Caco-2 (cell line): ENCODE results near the gene ZBTB7B. TPM values are rescaled to one million over a fixed set of nuclear protein-coding genes. Genes with fewer than 3 reads are reported as not detected.
A peak's percentile ranks its signal among the peaks of the same experiment; 100 is the strongest.

ENCODE experiments used
- BruUV-seq: library from RNA; stranded (reverse); fragments of 400-500 nt; replicated peaks from 2 replicates; lab custom pipeline; 2021; lab: Mats Ljungman, UMichigan
- CTCF ChIA-PET: fragments of 300-600 bp; sonication (Branson Sonifier 250); formaldehyde crosslinking; loops from one replicate; lab custom pipeline; 2022; ENCODE audit warnings: antibody characterized with exemption; lab: Charles Lee
- POLR2A ChIA-PET: fragments of 300-600 bp; sonication (Branson Sonifier 250); formaldehyde crosslinking; loops from one replicate; lab custom pipeline; 2022; ENCODE audit warnings: antibody characterized with exemption; lab: Charles Lee
- DNase-seq, 2 experiments: peaks; one replicate each; pipeline versions ENCODE4 v3.0.0 to v3.0.0-alpha.2; 2020 to 2022
- H3K27me3 ChIP-seq: replicated peaks from 2 replicates; pipeline ENCODE4 v1.6.0; 2011; ENCODE audit warnings: low read length; ENCODE audit not compliant: control insufficient read depth, insufficient read depth
- H3K36me3 ChIP-seq: 2 replicates; pipeline ENCODE4 v1.5.1; 2011; ENCODE audit warnings: low read length; ENCODE audit not compliant: control insufficient read depth, insufficient read depth
- H3K4me1 ChIP-seq: fragments of 250-450 bp; sonication (Bioruptor Pico); 2 replicates; pipeline ENCODE4 v1.5.1; 2020; ENCODE audit warnings: mild to moderate bottlenecking
- H3K4me3 ChIP-seq: 2 replicates; pipeline ENCODE4 v1.5.1; 2011; ENCODE audit warnings: low read depth, mild to moderate bottlenecking, control low read depth, low read length
- H3K9me3 ChIP-seq: fragments of 250-450 bp; sonication (Bioruptor Pico); 2 replicates; pipeline ENCODE4 v1.5.1; 2020; ENCODE audit warnings: mild to moderate bottlenecking, moderate library complexity
- H3K27ac Mint-ChIP-seq: one replicate; pipeline ENCODE4 v1.8.0; 2022; ENCODE audit warnings: mixed read lengths; ENCODE audit not compliant: unreplicated experiment
- H3K27me3 Mint-ChIP-seq: one replicate; pipeline ENCODE4 v1.8.0; 2022; ENCODE audit warnings: mixed read lengths; ENCODE audit not compliant: insufficient read depth, unreplicated experiment
- H3K36me3 Mint-ChIP-seq: one replicate; pipeline ENCODE4 v1.8.0; 2022; ENCODE audit warnings: mild to moderate bottlenecking, mixed read lengths; ENCODE audit not compliant: insufficient read depth, unreplicated experiment
- H3K4me1 Mint-ChIP-seq: one replicate; pipeline ENCODE4 v1.8.0; 2022; ENCODE audit warnings: low read depth, mixed read lengths; ENCODE audit not compliant: unreplicated experiment
- H3K4me3 Mint-ChIP-seq: one replicate; pipeline ENCODE4 v1.8.0; 2022; ENCODE audit warnings: mild to moderate bottlenecking, moderate library complexity, mixed read lengths; ENCODE audit not compliant: unreplicated experiment
- H3K9me3 Mint-ChIP-seq: one replicate; pipeline ENCODE4 v1.8.0; 2022; ENCODE audit warnings: mixed read lengths; ENCODE audit not compliant: unreplicated experiment
- CTCF ChIP-seq, 2 experiments: fragments of 200-600 bp in 1 of 2; IDR thresholded peaks; 1 replicate in 1 of 2; 2 replicates in 1 of 2; pipeline versions ENCODE4 v1.5.1 to v1.8.0; 2011 to 2022; ENCODE audit warnings: antibody characterized with exemption in 1 of 2, control low read depth in 1 of 2, inconsistent platforms in 1 of 2, low read depth in 1 of 2, low read length in 1 of 2, mild to moderate bottlenecking in 1 of 2, moderate library complexity in 1 of 2; ENCODE audit not compliant: insufficient read depth in 1 of 2, severe bottlenecking in 1 of 2, unreplicated experiment in 1 of 2
- intact Hi-C: fragments of 100-400 bp; cut with micrococcal nuclease; formaldehyde crosslinking; loops from one replicate; pipeline ENCODE4 v1.10.0; 2022; ENCODE audit not compliant: unreplicated experiment
- total RNA-seq: library from RNA; stranded (reverse); gene quantifications from 2 replicates; pipeline ENCODE4 v1.2.3, GENCODE V29; 2022

The ZBTB7B gene
- total RNA-seq, 1 experiment from 2014 or later: 46.8 TPM

DNA sequence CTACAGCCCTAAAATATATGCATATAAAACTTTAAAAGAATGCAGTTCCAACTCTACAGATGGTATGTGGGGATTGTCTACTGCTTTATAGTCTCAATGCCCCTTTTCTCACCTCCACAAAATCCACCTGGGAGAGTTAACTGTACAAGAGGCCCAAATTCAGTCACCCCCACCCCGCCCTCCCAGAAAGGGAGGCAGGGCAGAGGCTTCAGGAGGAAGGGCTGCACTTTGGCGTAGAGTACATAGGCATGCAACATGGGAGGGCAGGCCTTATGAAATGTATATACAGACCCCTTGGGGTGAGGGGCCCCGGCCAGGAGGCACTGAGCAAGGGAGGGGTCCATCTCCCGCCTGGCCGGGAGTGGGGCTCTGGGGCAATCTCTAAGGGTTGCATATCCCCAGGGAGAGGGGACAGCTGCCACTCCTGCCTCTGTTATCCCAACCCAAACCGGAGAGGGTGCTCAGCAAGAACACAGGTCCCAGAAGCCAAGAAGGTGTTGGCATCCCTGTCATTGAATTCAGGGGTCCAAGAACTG lies 39.7 kb upstream of the ZBTB7B start:
- H3K27ac Mint-ChIP-seq: peak overlapping the region; percentile 81
- H3K36me3 Mint-ChIP-seq: peaks cover 52% of the 10 kb centered on the region
- ChIA-PET CTCF (no interaction called here), POLR2A (interaction anchor here (2.1 kb wide), 1 partner anchor 11 kb away, joined by 20 read pairs; the partner anchor contains the start of gene CKS1B)
- no peaks in the 10 kb centered on the region for H3K27me3 ChIP-seq
- H3K4me3 ChIP-seq: no peak overlapping the region
- peaks cover 4% of the 10 kb centered on the region for H3K36me3 ChIP-seq
- no TSS peak for BruUV-seq
- H3K4me1 ChIP-seq: 0 out of 2 replicates have a peak, but pooled peaks cover 5% of the 10 kb centered on the region
- no peak for TF ChIP-seq CTCF (IDR thresholded peaks at IDR 0.05; ENCODE audit: insufficient read depth in 1 of 2, low read depth in 1 of 2, low read length in 1 of 2, severe bottlenecking in 1 of 2, unreplicated experiment in 1 of 2)
- intact Hi-C loops: no loop called here
- H3K4me3 Mint-ChIP-seq: peak overlapping the region; percentile 88
- no peak for DNase-seq
- no peaks in the 10 kb centered on the region for H3K9me3 Mint-ChIP-seq
- no peaks in the 10 kb centered on the region for H3K9me3 ChIP-seq
- H3K27me3 Mint-ChIP-seq: no peaks in the 10 kb centered on the region
- peaks cover 11% of the 10 kb centered on the region for H3K4me1 Mint-ChIP-seq

DNA sequence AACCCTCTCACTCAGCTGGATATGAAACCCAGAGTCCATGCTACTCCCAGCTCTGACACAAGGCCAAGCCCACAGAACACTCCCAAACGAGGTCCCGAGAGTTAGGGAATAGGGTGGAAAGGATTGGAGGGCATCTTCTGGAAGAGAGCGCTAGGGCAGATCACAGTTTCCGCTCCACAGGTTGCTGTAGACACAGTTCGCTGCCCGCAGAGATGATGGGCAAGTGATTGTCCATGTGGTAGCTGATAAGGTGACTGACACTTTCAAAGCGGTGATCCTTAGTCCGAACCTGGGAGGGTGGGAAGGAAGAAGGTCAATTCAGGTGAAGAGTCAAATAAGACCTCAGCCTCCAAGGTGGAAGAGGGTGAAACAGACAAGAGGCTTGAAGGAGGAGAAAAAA lies 39.0 kb upstream of the ZBTB7B start:
- H3K36me3 Mint-ChIP-seq: peaks cover 59% of the 10 kb centered on the region
- no peaks in the 10 kb centered on the region for H3K9me3 Mint-ChIP-seq
- Histone ChIP-seq H3K4me1 (0 out of 2 replicates have a peak, but pooled peaks cover 5% of the 10 kb centered on the region), H3K27me3 (no peaks in the 10 kb centered on the region), H3K4me3 (no peak overlapping the region), H3K36me3 (peaks cover 6% of the 10 kb centered on the region), H3K9me3 (no peaks in the 10 kb centered on the region)
- peak overlapping the region; percentile 4 for H3K27ac Mint-ChIP-seq
- no peak overlapping the region for H3K4me3 Mint-ChIP-seq
- POLR2A ChIA-PET: no interaction called here
- intact Hi-C loops: no loop called here
- CTCF ChIA-PET: no interaction called here
- TF ChIP-seq CTCF (IDR thresholded peaks at IDR 0.05; ENCODE audit: insufficient read depth in 1 of 2, low read depth in 1 of 2, low read length in 1 of 2, severe bottlenecking in 1 of 2, unreplicated experiment in 1 of 2): no peak
- no TSS peak for BruUV-seq
- DNase-seq: no peak
- no peaks in the 10 kb centered on the region for H3K27me3 Mint-ChIP-seq
- peaks cover 11% of the 10 kb centered on the region for H3K4me1 Mint-ChIP-seq

- Mint-ChIP-seq H3K9me3 (no peaks in the 10 kb centered on the region), H3K27ac (no peak overlapping the region), H3K27me3 (no peaks in the 10 kb centered on the region), H3K4me3 (no peak overlapping the region), H3K36me3 (peaks cover 58% of the 10 kb centered on the region), H3K4me1 (peaks cover 16% of the 10 kb centered on the region)
- CTCF ChIA-PET: no interaction called here
- BruUV-seq: no TSS peak
- no peak for TF ChIP-seq CTCF (IDR thresholded peaks at IDR 0.05; ENCODE audit: insufficient read depth in 1 of 2, low read depth in 1 of 2, low read length in 1 of 2, severe bottlenecking in 1 of 2, unreplicated experiment in 1 of 2)
- Histone ChIP-seq H3K4me3 (no peak overlapping the region), H3K36me3 (peaks cover 5% of the 10 kb centered on the region), H3K27me3 (no peaks in the 10 kb centered on the region), H3K4me1 (0 out of 2 replicates have a peak, but pooled peaks cover 5% of the 10 kb centered on the region), H3K9me3 (no peaks in the 10 kb centered on the region)
- POLR2A ChIA-PET: no interaction called here
- intact Hi-C loops: no loop called here
- no peak for DNase-seq
Measured at GRCh38 chr1:154964359-154964758, 38.2 kb upstream of the ZBTB7B start.
